ENCODE results near the gene INSYN2B. TPM values are rescaled to one million over a fixed set of nuclear protein-coding genes. Genes with fewer than 3 reads are reported as not detected.

The INSYN2B gene
- polyA plus RNA-seq, 1 donor from 2014 or later, result not detected

- Mint-ChIP-seq H3K4me3 (peak overlapping the region in 1 of 4 donors; percentile 27), H3K4me1 (peaks cover 4 to 6% (median 5%) of the 10 kb centered on the region in 3 donors), H3K27me3 (no peaks in the 10 kb centered on the region), H3K36me3 (peaks cover 2% of the 10 kb centered on the region), H3K9me3 (no peaks in the 10 kb centered on the region), H3K27ac (peak overlapping the region in 1 of 3 donors; percentile 73)
Measured at GRCh38 chr5:169906745-169907649, 73.3 kb downstream of the INSYN2B start.

GRCh38 chr5:169905017-169905416, 75.3 kb downstream of the INSYN2B start:
- peaks cover 7% of the 10 kb centered on the region for H3K36me3 Mint-ChIP-seq
- peaks cover 0 to 3% (median 0%) of the 10 kb centered on the region in 3 donors for H3K9me3 Mint-ChIP-seq
- peaks cover 6 to 15% (median 10%) of the 10 kb centered on the region in 3 donors for H3K4me1 Mint-ChIP-seq
- no peak overlapping the region for H3K27ac Mint-ChIP-seq
- no peaks in the 10 kb centered on the region for H3K27me3 Mint-ChIP-seq
- H3K4me3 Mint-ChIP-seq, result no peak overlapping the region

- no peaks in the 10 kb centered on the region for H3K27me3 Mint-ChIP-seq
- H3K9me3 Mint-ChIP-seq, result peaks cover 0 to 3% (median 0%) of the 10 kb centered on the region in 3 donors
- no peak overlapping the region for H3K27ac Mint-ChIP-seq
- H3K4me3 Mint-ChIP-seq, result no peak overlapping the region
- peaks cover 6 to 16% (median 10%) of the 10 kb centered on the region in 3 donors for H3K4me1 Mint-ChIP-seq
- H3K36me3 Mint-ChIP-seq, result peaks cover 8% of the 10 kb centered on the region
Measured at GRCh38 chr5:169904508-169904907, 75.8 kb downstream of the INSYN2B start.

GRCh38 chr5:169904059-169904458, 76.2 kb downstream of the INSYN2B start:
- Mint-ChIP-seq H3K9me3 (peaks cover 0 to 3% (median 0%) of the 10 kb centered on the region in 3 donors), H3K27ac (no peak overlapping the region), H3K4me1 (peaks cover 6 to 16% (median 10%) of the 10 kb centered on the region in 3 donors), H3K36me3 (peaks cover 13% of the 10 kb centered on the region), H3K27me3 (no peaks in the 10 kb centered on the region), H3K4me3 (no peak overlapping the region)

- peaks cover 6 to 16% (median 10%) of the 10 kb centered on the region in 3 donors for H3K4me1 Mint-ChIP-seq
- no peaks in the 10 kb centered on the region for H3K27me3 Mint-ChIP-seq
- H3K4me3 Mint-ChIP-seq, result no peak overlapping the region
- peaks cover 0 to 3% (median 0%) of the 10 kb centered on the region in 3 donors for H3K9me3 Mint-ChIP-seq
- peaks cover 16% of the 10 kb centered on the region for H3K36me3 Mint-ChIP-seq
- no peak overlapping the region for H3K27ac Mint-ChIP-seq
Measured at GRCh38 chr5:169901896-169902295, 78.4 kb downstream of the INSYN2B start.

- no peak overlapping the region for H3K27ac Mint-ChIP-seq
- H3K36me3 Mint-ChIP-seq, result peaks cover 23% of the 10 kb centered on the region
- H3K27me3 Mint-ChIP-seq, result no peaks in the 10 kb centered on the region
- no peak overlapping the region for H3K4me3 Mint-ChIP-seq
- H3K4me1 Mint-ChIP-seq, result peaks cover 15 to 22% (median 16%) of the 10 kb centered on the region in 3 donors
- H3K9me3 Mint-ChIP-seq, result peaks cover 0 to 3% (median 0%) of the 10 kb centered on the region in 3 donors
Measured at GRCh38 chr5:169897481-169897880, 82.8 kb downstream of the INSYN2B start.

- peaks cover 20 to 22% (median 22%) of the 10 kb centered on the region in 3 donors for H3K4me1 Mint-ChIP-seq
- no peaks in the 10 kb centered on the region for H3K27me3 Mint-ChIP-seq
- H3K27ac Mint-ChIP-seq, result no peak overlapping the region
- H3K4me3 Mint-ChIP-seq, result peak overlapping the region in 1 of 4 donors; percentile 47
- no peaks in the 10 kb centered on the region for H3K9me3 Mint-ChIP-seq
- peaks cover 26% of the 10 kb centered on the region for H3K36me3 Mint-ChIP-seq
Measured at GRCh38 chr5:169895926-169896325, 84.4 kb downstream of the INSYN2B start.

GRCh38 chr5:169893571-169893970, 86.7 kb downstream of the INSYN2B start:
- peak overlapping the region in 2 of 3 donors; percentile 41 to 90 for H3K27ac Mint-ChIP-seq
- peak overlapping the region in 1 of 4 donors; percentile 68 for H3K4me3 Mint-ChIP-seq

GRCh38 chr5:169893010-169893409, 87.3 kb downstream of the INSYN2B start:
- peaks cover 14% of the 10 kb centered on the region for H3K36me3 Mint-ChIP-seq
- H3K4me3 Mint-ChIP-seq, result peak overlapping the region in 1 of 4 donors; percentile 68
- H3K4me1 Mint-ChIP-seq, result peaks cover 23 to 34% (median 25%) of the 10 kb centered on the region in 3 donors
- H3K9me3 Mint-ChIP-seq, result no peaks in the 10 kb centered on the region
- no peaks in the 10 kb centered on the region for H3K27me3 Mint-ChIP-seq
- H3K27ac Mint-ChIP-seq, result peak overlapping the region in 1 of 3 donors; percentile 90

More at GRCh38 chr5:169893571-169893970, 86.7 kb downstream of the INSYN2B start:
- Mint-ChIP-seq H3K4me1 (peaks cover 21 to 34% (median 21%) of the 10 kb centered on the region in 3 donors), H3K27me3 (no peaks in the 10 kb centered on the region), H3K9me3 (no peaks in the 10 kb centered on the region), H3K36me3 (peaks cover 16% of the 10 kb centered on the region)

GRCh38 chr5:169889572-169889971, 90.7 kb downstream of the INSYN2B start:
- Mint-ChIP-seq H3K27ac (no peak overlapping the region), H3K27me3 (no peaks in the 10 kb centered on the region), H3K4me1 (peaks cover 25 to 37% (median 28%) of the 10 kb centered on the region in 3 donors), H3K4me3 (no peak overlapping the region), H3K36me3 (peaks cover 11% of the 10 kb centered on the region), H3K9me3 (no peaks in the 10 kb centered on the region)

GRCh38 chr5:169886677-169887076, 93.6 kb downstream of the INSYN2B start:
- Mint-ChIP-seq H3K27me3 (no peaks in the 10 kb centered on the region), H3K9me3 (no peaks in the 10 kb centered on the region), H3K36me3 (peaks cover 20% of the 10 kb centered on the region), H3K27ac (no peak overlapping the region), H3K4me1 (peaks cover 15 to 21% (median 15%) of the 10 kb centered on the region in 3 donors), H3K4me3 (no peak overlapping the region)

- H3K36me3 Mint-ChIP-seq, result peaks cover 18% of the 10 kb centered on the region
Measured at GRCh38 chr5:169886033-169886432, 94.3 kb downstream of the INSYN2B start.

GRCh38 chr5:169881702-169882303, 98.5 kb downstream of the INSYN2B start:
- Mint-ChIP-seq H3K9me3 (no peaks in the 10 kb centered on the region), H3K4me1 (peaks cover 20 to 28% (median 27%) of the 10 kb centered on the region in 3 donors), H3K27ac (peak overlapping the region in 1 of 3 donors; percentile 58), H3K4me3 (no peak overlapping the region), H3K36me3 (peaks cover 14% of the 10 kb centered on the region), H3K27me3 (no peaks in the 10 kb centered on the region)

More at GRCh38 chr5:169886033-169886432, 94.3 kb downstream of the INSYN2B start:
- H3K27me3 Mint-ChIP-seq, result no peaks in the 10 kb centered on the region
- H3K4me1 Mint-ChIP-seq, result peaks cover 11 to 17% (median 12%) of the 10 kb centered on the region in 3 donors
- H3K27ac Mint-ChIP-seq, result no peak overlapping the region
- H3K9me3 Mint-ChIP-seq, result no peaks in the 10 kb centered on the region
- H3K4me3 Mint-ChIP-seq, result no peak overlapping the region

GRCh38 chr5:169880785-169881184, 99.5 kb downstream of the INSYN2B start:
- Mint-ChIP-seq H3K27ac (peak overlapping the region; percentile 85 to 94 (median 85)), H3K9me3 (no peaks in the 10 kb centered on the region), H3K36me3 (peaks cover 16% of the 10 kb centered on the region), H3K4me1 (peaks cover 17 to 29% (median 24%) of the 10 kb centered on the region in 3 donors), H3K27me3 (no peaks in the 10 kb centered on the region), H3K4me3 (no peak overlapping the region)
